Fibroblast of lung (primary cell): ENCODE results near the gene RGS2.

Source experiments
- EZH2 ChIP-seq: IDR thresholded peaks from 2 replicates; pipeline ENCODE4 v1.5.1; 2012; ENCODE audit warnings: low read length, control low read depth, mild to moderate bottlenecking; ENCODE audit errors: missing control alignments
- TF ChIP-seq, protein P1 (sequence below), 2 donors: IDR thresholded peaks in 1 of 2; conservative IDR thresholded peaks in 1 of 2; 1 replicate in 1 of 2; 2 replicates in 1 of 2; pipeline ENCODE4 v1.5.1; 2011 to 2012; ENCODE audit warnings: low read length in 2 of 2, control low read depth in 1 of 2, inconsistent platforms in 1 of 2, low read depth in 1 of 2, mild to moderate bottlenecking in 1 of 2

- TF ChIP-seq, protein P1, sequence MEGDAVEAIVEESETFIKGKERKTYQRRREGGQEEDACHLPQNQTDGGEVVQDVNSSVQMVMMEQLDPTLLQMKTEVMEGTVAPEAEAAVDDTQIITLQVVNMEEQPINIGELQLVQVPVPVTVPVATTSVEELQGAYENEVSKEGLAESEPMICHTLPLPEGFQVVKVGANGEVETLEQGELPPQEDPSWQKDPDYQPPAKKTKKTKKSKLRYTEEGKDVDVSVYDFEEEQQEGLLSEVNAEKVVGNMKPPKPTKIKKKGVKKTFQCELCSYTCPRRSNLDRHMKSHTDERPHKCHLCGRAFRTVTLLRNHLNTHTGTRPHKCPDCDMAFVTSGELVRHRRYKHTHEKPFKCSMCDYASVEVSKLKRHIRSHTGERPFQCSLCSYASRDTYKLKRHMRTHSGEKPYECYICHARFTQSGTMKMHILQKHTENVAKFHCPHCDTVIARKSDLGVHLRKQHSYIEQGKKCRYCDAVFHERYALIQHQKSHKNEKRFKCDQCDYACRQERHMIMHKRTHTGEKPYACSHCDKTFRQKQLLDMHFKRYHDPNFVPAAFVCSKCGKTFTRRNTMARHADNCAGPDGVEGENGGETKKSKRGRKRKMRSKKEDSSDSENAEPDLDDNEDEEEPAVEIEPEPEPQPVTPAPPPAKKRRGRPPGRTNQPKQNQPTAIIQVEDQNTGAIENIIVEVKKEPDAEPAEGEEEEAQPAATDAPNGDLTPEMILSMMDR (conservative IDR thresholded peaks at IDR 0.05 in 1 of 2, IDR thresholded peaks at IDR 0.05 in 1 of 2; ENCODE audit: low read depth in 1 of 2, low read length in 2 of 2), result no peak
- no peak for TF ChIP-seq EZH2
These were observed 14.1 kb upstream of the RGS2 start for GRCh38 chr1:192794768-192795035.
